GM23248 (cell line): ENCODE measurements around the gene MMP28.

Experiments
- EZH2 ChIP-seq: fragments of 200-600 bp; sonication (generic); IDR thresholded peaks from 2 replicates; pipeline ENCODE4 v1.6.1; 2018; ENCODE audit warnings: antibody characterized with exemption, mild to moderate bottlenecking; ENCODE audit not compliant: insufficient read depth, poor library complexity, severe bottlenecking
- EZH2phosphoT487 ChIP-seq: fragments of 200-600 bp; sonication (generic); IDR thresholded peaks from 2 replicates; pipeline ENCODE4 v1.6.1; 2018; ENCODE audit warnings: antibody characterized with exemption, moderate library complexity, mild to moderate bottlenecking, low read depth; ENCODE audit not compliant: insufficient read depth

DNA sequence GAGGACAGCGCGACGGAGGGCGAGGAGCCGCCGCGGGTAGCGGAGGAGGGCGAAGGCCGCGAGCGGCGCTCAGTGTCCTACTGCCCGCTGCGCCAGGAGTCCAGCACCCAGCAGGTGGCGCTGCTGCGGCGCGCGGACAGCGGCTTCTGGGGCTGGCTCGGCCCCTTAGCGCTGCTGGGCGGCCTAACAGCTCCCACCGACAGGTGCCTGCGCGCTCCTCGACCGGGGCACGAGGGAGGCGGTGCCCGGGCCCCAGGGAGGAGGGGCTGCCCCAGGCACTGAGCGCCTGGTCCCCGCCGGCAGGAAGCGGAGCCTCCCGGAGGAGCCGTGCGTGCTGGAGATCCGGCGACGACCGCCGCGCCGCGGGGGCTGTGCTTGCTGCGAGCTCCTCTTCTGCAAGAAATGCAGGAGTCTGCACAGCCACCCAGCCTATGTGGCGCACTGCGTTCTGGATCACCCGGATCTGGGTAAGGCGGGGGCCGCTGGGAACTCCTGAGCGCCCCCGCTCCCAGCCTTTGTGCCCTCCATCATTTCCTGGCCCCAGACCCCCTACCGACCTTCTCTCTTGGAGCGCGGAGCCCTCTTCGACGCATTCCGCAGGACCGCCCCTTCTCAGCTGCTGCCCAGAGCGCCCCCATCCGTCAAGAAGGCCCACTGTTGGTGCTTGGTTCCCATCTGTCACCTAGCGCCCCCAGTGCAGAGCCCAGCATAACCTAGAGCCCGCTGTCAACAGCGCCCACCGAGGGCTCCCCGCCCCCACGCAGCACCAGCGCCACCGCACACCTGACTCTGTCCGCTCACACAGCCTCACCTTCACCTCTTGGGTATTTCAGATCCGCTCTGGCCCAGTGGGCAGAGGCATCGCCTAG, 31.1 kb downstream of the MMP28 start:
- TF ChIP-seq EZH2 (no peak), EZH2phosphoT487 (no peak)
